ENCODE measurements around the gene CDYL.

GRCh38 chr6:4930025-4930691 lies 154.0 kb downstream of the CDYL start:
- TF ChIP-seq CTCF (IDR thresholded peaks at IDR 0.05; ENCODE audit: low read depth, low read length, poor library complexity, severe bottlenecking) = no peak
- TF ChIP-seq EZH2phosphoT487 (IDR thresholded peaks at IDR 0.05; ENCODE audit: borderline replicate concordance, low read length) = no peak

Measured in DOHH2 (cell line).